Neuron (in vitro differentiated cells): Measurements from ENCODE around the gene USF2.
"Not testable (repeated sequence)": the region's sequence is repeated elsewhere in the genome, so short reads cannot be mapped to it uniquely, and the experiment has no call there.

Experiments
- H2AFZ ChIP-seq: one replicate; pipeline ENCODE4 v1.6.1; 2013; ENCODE audit warnings: low read depth, mild to moderate bottlenecking, inconsistent platforms, low read length, moderate library complexity
- H3K27me3 ChIP-seq: one replicate; pipeline ENCODE4 v1.6.1; 2013; ENCODE audit warnings: low read length; ENCODE audit not compliant: insufficient read depth
- H3K36me3 ChIP-seq: one replicate; pipeline ENCODE4 v1.6.1; 2013; ENCODE audit warnings: low read length; ENCODE audit not compliant: insufficient read depth
- H3K4me1 ChIP-seq: one replicate; pipeline ENCODE4 v1.6.1; 2013; ENCODE audit warnings: low read length; ENCODE audit not compliant: insufficient read depth
- H3K4me3 ChIP-seq: 2 replicates; pipeline ENCODE4 v1.5.1; 2013; ENCODE audit warnings: mild to moderate bottlenecking, low read length, moderate library complexity
- H3K9me3 ChIP-seq: one replicate; pipeline ENCODE4 v1.6.1; 2013; ENCODE audit warnings: low read length

The USF2 gene

GRCh38 chr19:35229601-35230000, 39.2 kb upstream of the USF2 start:
- no peak overlapping the region for H2AFZ ChIP-seq
- H3K27me3 ChIP-seq = no peaks in the 10 kb centered on the region
- no peaks in the 10 kb centered on the region for H3K9me3 ChIP-seq
- no peaks in the 10 kb centered on the region for H3K36me3 ChIP-seq
- no peak overlapping the region for H3K4me3 ChIP-seq
- H3K4me1 ChIP-seq = peaks cover 5% of the 10 kb centered on the region

GRCh38 chr19:35231956-35232645, 36.7 kb upstream of the USF2 start:
- Histone ChIP-seq H3K4me3 (no peak overlapping the region), H3K4me1 (peaks cover 5% of the 10 kb centered on the region), H2AFZ (no peak overlapping the region), H3K9me3 (no peaks in the 10 kb centered on the region), H3K27me3 (no peaks in the 10 kb centered on the region), H3K36me3 (no peaks in the 10 kb centered on the region)

GRCh38 chr19:35232912-35233311, 35.9 kb upstream of the USF2 start:
- peaks cover 5% of the 10 kb centered on the region for H3K4me1 ChIP-seq
- H2AFZ ChIP-seq = no peak overlapping the region
- H3K27me3 ChIP-seq = no peaks in the 10 kb centered on the region
- no peak overlapping the region for H3K4me3 ChIP-seq
- no peaks in the 10 kb centered on the region for H3K36me3 ChIP-seq
- H3K9me3 ChIP-seq = no peaks in the 10 kb centered on the region

- no peaks in the 10 kb centered on the region for H3K9me3 ChIP-seq
- no peaks in the 10 kb centered on the region for H3K4me1 ChIP-seq
- no peak overlapping the region for H2AFZ ChIP-seq
- H3K27me3 ChIP-seq = no peaks in the 10 kb centered on the region
- no peaks in the 10 kb centered on the region for H3K36me3 ChIP-seq
- no peak overlapping the region for H3K4me3 ChIP-seq
Observed at GRCh38 chr19:35236638-35237400, 31.9 kb upstream of the USF2 start.

GRCh38 chr19:35239597-35239996, 29.2 kb upstream of the USF2 start:
- not testable (repeated sequence) for H3K27me3 ChIP-seq, H3K4me3 ChIP-seq, H3K9me3 ChIP-seq, H3K4me1 ChIP-seq, H2AFZ ChIP-seq, H3K36me3 ChIP-seq

- Histone ChIP-seq H2AFZ (no peak overlapping the region), H3K4me3 (no peak overlapping the region), H3K9me3 (no peaks in the 10 kb centered on the region), H3K36me3 (no peaks in the 10 kb centered on the region), H3K4me1 (no peaks in the 10 kb centered on the region), H3K27me3 (no peaks in the 10 kb centered on the region)
Observed at GRCh38 chr19:35240327-35240726, 28.4 kb upstream of the USF2 start.

- H3K36me3 ChIP-seq = no peaks in the 10 kb centered on the region
- H3K27me3 ChIP-seq = peaks cover 6% of the 10 kb centered on the region
- H3K9me3 ChIP-seq = no peaks in the 10 kb centered on the region
- H2AFZ ChIP-seq = no peak overlapping the region
- no peaks in the 10 kb centered on the region for H3K4me1 ChIP-seq
- H3K4me3 ChIP-seq = no peak overlapping the region
Observed at GRCh38 chr19:35241417-35241816, 27.3 kb upstream of the USF2 start.

- H3K36me3 ChIP-seq = no peaks in the 10 kb centered on the region
- no peak overlapping the region for H3K4me3 ChIP-seq
- no peak overlapping the region for H2AFZ ChIP-seq
- peaks cover 8% of the 10 kb centered on the region for H3K9me3 ChIP-seq
- peaks cover 3% of the 10 kb centered on the region for H3K4me1 ChIP-seq
- H3K27me3 ChIP-seq = peaks cover 44% of the 10 kb centered on the region
Observed at GRCh38 chr19:35246466-35247092, 22.2 kb upstream of the USF2 start.

- peaks cover 3% of the 10 kb centered on the region for H3K4me1 ChIP-seq
- no peaks in the 10 kb centered on the region for H3K36me3 ChIP-seq
- H2AFZ ChIP-seq = peak overlapping the region; percentile 67
- peak overlapping the region; percentile 66 for H3K4me3 ChIP-seq
- H3K9me3 ChIP-seq = peaks cover 8% of the 10 kb centered on the region
- peaks cover 44% of the 10 kb centered on the region for H3K27me3 ChIP-seq
Observed at GRCh38 chr19:35247526-35248309, 21.0 kb upstream of the USF2 start.

GRCh38 chr19:35248310-35249145, 20.2 kb upstream of the USF2 start, which contains the start of gene LSR:
Gene LSR, plus strand, starts transcription at chr19:35249002. Its CDS starts 21 bp downstream, at chr19:35249023.
- Histone ChIP-seq H3K27me3 (peaks cover 44% of the 10 kb centered on the region), H3K36me3 (no peaks in the 10 kb centered on the region), H3K4me1 (peaks cover 3% of the 10 kb centered on the region), H3K4me3 (peak within 1 kb of the TSS; percentile 66), H3K9me3 (peaks cover 8% of the 10 kb centered on the region), H2AFZ (peak within 1 kb of the TSS; percentile 67)

- H3K9me3 ChIP-seq = peaks cover 8% of the 10 kb centered on the region
- H2AFZ ChIP-seq = peak overlapping the region; percentile 67
- no peaks in the 10 kb centered on the region for H3K36me3 ChIP-seq
- peaks cover 44% of the 10 kb centered on the region for H3K27me3 ChIP-seq
- H3K4me3 ChIP-seq = peak overlapping the region; percentile 66
- H3K4me1 ChIP-seq = peaks cover 3% of the 10 kb centered on the region
Observed at GRCh38 chr19:35249146-35249847, 19.5 kb upstream of the USF2 start.
